Measurements from ENCODE around the gene CEACAM19.
"Not testable (repeated sequence)": the region's sequence is repeated elsewhere in the genome, so short reads cannot be mapped to it uniquely, and the experiment has no call there.

The CEACAM19 gene

DNA sequence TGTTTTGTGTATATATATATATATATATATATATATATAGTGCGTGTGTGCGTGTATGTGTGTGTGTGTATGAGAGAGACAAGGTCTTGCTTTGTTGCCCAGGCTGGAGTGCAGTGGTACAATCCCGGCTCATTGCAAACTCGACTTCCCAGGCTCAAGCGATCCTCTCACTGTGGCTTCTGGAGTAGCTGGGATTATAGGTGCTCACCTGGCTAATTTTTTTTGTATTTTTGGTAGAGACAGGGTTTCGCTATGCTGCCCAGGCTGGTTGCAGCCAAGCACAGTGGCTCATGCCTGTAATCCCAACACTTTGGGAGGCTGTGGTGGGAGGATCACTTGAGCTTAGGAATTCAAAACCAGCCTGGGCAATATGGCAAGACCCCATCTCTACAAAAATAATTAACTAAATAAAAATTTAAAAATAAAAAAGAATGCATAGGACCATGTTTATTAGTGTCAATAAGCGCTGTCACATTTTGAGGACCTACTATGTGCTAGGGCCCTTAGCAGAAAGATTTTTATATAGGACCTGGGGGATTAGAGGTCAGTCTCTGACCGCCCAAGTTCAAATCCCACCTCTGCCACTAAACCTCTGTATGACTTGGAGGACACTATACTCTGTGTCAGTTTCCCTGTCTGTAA lies 25.8 kb upstream of the CEACAM19 start:
- no peak for DNase-seq (ENCODE audit: low spot score)

DNA sequence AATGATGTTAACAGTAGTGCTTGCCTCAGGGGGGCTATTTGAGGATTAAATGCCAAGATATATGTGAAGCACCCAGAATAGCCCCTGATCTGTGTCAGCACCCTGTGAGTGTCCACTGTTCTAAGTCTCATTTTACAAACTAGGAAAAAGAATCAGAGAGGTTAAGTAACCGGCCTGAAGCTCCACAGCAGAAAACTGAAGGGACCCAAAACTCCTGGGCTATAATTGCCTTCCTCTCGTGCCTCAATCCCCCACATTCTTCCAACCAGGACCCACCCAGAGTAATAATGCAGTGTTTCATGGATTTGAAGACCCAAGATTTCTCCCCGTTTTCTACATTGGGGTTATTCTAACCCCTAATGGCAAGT lies 25.2 kb upstream of the CEACAM19 start:
- no peak for DNase-seq (ENCODE audit: low spot score)

DNA sequence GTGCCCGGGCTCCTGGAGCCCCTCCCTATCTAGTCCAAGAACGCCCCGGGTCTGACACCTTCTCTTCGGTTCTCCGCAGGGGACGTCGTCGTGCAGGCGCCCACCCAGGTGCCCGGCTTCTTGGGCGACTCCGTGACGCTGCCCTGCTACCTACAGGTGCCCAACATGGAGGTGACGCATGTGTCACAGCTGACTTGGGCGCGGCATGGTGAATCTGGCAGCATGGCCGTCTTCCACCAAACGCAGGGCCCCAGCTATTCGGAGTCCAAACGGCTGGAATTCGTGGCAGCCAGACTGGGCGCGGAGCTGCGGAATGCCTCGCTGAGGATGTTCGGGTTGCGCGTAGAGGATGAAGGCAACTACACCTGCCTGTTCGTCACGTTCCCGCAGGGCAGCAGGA lies 24.1 kb upstream of the CEACAM19 start:
- no peak for DNase-seq (ENCODE audit: low spot score)

DNA sequence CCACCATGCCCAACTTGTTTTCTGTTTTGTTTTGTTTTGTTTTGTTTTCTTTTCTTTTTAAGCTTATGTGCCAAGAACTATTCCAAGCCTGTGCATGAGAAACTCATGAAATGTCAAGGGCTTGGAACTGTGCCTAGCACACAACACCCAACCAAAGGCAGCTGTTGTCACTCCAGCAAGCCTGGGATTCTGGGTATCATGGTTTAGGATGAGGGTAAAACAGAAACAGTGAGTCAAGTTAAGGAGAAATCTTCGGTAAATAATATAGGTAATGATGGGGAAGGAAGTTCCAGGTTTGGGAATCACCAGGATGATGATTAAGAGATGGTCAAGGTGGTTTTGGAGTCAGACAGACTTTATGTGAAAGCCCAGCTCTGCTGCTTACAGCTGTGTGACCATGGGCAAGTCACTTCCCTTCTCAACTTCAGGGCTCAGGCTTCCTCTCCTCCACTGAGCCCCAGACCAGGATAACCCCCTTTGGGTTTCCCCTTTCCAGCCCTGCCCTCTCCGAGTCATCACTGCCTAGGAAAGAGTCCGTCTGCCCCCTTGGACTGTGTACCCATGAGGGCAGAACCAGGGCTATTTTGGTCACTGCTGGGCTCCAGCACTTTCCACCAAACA lies 22.5 kb upstream of the CEACAM19 start:
- no peak for DNase-seq (ENCODE audit: low spot score)

DNA sequence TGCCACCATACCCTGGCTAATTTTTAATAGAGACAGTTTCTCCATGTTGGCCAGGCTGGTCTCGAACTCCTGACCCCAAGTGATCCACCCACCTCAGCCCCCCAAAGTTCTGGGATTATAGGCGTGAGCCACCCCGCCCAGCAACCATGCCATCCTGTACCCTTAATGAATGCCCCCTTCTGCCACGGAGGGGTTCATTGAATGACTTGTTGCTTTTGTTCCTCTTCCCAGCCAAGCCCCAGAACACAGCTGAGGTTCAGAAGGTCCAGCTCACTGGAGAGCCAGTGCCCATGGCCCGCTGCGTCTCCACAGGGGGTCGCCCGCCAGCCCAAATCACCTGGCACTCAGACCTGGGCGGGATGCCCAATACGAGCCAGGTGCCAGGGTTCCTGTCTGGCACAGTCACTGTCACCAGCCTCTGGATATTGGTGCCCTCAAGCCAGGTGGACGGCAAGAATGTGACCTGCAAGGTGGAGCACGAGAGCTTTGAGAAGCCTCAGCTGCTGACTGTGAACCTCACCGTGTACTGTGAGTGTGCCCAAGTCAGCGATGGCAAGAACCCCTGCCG lies 21.6 kb upstream of the CEACAM19 start:
- no peak for DNase-seq (ENCODE audit: low spot score)

DNA sequence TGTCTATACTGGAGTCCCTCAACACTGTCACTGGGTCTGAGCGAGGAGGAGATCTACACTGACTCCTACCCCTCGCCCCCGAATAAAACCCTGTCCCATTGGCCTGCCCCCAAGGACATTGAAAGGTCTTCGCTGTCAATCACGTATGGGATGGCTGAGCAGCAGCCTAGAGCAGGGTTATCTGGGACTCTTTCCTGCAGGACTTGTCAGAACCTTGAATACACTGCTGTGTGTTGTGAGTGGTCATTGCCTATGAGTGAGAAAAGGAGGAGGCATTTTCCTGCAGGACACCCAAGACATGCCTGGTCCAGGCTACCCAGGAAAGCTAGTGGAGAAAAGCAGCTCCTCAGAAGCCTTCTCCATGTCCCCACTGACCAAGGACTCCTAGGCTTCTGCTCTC lies 17.9 kb upstream of the CEACAM19 start:
- DNase-seq (ENCODE audit: low spot score): no peak

DNA sequence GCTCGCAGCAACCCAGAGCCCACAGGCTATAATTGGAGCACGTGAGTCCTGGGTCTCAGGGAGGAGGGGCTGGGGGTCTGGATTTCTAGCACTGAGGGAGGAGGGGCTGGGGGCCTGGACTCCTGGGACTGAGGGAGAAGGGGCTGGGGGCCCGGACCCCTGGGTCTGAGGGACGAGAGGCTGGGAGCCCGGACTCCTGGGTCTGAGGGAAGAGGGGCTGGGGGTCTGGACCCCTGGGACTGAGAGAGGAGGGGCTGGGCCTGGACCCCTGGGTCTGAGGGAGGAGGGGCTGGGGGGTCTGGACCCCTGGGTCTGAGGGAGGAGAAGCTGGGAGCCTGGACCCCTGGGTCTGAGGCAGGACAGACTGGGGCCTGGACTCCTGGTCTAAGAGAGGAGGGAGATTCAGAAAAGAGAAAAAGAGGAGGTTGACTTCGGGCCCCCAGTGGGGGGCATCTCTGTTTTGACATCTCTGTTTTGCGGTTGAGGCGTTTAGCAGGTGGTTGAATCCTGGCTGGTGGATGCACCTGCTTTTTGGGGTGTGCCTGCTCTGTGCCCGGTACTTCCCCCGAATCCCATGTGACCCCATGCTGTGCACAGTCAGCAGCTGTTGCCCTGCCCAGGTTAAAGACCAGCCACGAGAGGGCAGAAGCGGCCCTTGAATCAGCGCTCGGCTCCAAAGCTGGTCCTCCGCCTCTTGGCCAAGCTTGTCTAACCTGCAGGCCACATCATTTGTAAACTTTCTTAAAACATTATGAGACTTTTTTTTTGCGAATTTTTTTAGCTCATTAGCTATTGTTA lies 17.1 kb upstream of the CEACAM19 start:
- peak; percentile 57 for DNase-seq (ENCODE audit: low spot score)

DNA sequence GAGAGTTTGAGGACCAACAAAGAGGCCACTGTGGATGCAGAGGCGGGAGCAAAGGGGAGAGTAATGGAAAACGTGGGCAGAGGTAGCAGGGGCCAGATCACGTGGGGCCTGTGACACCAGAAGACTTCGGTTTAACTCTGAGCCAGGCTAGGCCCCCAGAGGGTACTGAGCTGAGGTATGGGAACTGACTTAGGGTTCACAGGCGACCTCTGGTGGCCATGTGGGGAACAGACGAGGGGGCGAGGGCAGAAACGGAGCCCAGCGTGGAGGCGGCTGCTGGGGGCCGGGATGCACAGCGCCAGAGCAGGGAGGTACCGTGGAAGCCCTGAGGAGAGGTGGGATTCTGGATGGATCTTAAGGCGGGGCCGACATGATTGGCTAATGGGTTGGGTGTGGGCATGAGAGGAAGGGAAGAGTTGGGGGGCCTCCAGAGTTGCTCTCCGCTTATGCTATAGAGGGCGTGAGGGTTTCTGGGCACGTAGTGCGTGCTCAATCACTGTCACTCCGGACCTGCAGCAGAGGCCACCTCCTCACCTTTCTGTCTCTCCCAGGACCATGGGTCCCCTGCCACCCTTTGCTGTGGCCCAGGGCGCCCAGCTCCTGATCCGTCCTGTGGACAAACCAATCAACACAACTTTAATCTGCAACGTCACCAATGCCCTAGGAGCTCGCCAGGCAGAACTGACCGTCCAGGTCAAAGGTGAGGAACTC lies 13.9 kb upstream of the CEACAM19 start:
- peak; percentile 75 for DNase-seq (ENCODE audit: low spot score)

DNA sequence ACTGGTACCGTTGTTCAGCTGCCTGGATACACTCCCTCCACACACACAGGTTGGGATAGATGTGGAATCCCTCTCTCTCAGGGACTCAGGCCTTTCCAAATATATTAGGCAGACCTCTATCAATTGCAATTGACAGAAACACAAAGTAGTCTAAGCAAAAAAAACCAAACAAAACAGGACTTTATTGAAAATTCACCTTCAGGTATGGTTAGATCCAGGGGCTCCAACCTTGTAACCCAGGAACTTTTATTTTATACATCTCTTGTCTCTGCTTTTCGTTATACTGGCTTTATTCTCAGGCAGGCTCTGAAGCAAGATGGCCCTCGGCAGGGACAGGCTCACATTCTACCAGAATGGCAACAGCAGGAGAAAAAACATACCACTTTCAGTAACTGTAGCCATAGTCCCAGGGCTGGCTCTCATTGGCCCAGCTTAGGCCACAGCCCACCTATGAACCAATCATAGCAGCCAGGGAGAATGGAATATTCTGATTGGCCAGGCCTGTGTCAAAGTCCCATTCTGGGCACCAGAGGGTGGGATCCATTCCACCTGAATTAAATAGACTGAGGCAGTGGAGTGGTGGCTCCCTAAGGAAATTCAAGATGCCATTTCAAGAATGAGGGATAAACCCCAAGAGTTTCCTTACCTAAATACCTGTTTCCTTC lies 13.1 kb upstream of the CEACAM19 start:
- no peak for DNase-seq (ENCODE audit: low spot score)

DNA sequence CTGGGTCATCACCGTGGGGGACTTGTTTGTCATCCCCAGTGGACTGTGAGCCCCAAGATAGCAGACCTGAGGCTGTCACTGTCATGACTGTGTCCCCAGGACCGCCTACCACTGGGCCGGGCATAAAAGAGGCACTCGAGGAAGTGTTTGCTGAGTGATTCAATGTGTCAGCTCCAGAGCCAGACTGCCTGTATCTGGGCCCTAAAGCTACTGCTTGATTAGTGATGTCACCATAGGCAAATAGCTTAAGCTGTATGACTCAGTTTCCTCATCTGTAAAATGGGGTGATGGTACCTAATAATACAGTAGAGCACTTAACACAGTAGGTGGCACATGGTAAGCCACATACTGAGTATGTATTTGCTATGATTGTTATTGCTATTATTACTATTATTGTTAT lies 11.2 kb upstream of the CEACAM19 start:
- DNase-seq (ENCODE audit: low spot score): no peak

DNA sequence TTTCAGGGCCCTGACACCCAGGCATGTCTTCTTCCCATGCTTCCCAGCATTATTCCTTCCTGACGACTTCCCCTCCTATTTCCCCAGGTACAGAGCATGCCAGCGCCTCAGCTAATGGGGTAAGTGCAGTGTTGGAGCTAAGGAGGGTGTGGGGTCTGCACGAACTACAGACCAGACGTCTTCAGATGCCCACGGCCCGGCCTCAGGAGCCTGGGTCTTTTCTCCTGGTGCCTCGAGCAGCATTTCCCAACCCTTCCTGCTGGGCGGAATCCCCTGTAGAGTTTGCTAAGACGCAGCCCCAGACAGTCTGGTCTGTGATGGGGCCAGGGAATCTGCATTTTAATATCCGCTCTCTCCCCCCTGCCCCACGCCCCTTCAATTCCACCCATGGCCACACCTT lies 10.1 kb upstream of the CEACAM19 start:
- DNase-seq (ENCODE audit: low spot score): no peak

DNA sequence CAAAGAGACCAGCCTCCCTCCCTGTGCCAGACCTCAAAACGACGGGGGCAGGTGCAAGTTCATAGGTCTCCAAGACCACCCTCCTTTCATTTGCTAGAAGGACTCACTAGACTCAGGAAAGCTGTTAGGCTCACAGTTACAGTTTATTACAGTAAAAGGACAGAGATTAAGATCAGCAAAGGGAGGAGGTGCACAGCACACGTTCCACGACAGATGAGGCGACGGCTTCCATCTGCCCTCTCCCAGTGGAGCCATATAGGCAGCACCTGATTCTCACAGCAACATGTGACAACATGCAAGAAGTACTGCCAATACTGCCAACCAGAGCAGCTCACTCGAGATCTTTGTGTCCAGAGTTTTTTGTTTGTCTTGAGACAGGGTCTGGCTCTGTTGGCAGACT lies 9.4 kb upstream of the CEACAM19 start:
- no peak for DNase-seq (ENCODE audit: low spot score)

DNA sequence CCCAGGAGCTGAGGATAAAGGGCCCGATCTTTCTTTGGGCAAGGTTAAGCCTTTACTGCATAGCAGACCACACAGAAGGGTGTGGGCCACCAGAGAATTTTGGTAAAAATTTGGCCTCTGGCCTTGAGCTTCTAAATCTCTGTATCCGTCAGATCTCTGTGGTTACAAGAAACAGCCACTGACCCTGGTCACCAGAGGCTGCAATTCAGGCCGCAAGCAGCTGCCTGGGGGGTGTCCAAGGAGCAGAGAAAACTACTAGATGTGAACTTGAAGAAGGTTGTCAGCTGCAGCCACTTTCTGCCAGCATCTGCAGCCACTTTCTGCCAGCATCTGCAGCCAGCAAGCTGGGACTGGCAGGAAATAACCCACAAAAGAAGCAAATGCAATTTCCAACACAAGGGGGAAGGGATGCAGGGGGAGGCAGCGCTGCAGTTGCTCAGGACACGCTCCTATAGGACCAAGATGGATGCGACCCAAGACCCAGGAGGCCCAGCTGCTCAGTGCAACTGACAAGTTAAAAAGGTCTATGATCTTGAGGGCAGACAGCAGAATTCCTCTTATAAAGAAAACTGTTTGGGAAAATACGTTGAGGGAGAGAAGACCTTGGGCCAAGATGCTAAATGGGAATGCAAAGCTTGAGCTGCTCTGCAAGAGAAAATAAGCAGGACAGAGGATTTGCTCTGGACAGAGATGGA lies 8.4 kb upstream of the CEACAM19 start:
- DNase-seq (ENCODE audit: low spot score): no peak

DNA sequence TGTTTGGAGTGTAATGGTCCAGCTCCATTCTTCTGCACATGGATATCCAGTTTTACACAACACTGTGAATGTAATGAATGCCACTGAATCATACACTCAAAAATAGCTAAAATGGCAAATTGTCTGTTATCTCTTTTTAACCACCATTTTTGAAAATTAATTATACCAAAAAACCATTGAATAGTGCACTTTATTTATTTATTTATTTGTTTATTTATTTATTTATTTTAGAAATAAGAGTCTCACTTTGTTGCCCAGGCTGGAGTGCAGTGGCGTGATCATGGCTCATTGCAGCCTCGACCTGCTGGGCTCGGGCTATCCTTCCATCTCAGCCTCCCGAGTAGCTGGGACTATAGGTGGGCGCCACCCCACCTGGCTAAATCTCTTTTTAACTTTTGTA lies 7.3 kb upstream of the CEACAM19 start:
- no peak for DNase-seq (ENCODE audit: low spot score)

DNA sequence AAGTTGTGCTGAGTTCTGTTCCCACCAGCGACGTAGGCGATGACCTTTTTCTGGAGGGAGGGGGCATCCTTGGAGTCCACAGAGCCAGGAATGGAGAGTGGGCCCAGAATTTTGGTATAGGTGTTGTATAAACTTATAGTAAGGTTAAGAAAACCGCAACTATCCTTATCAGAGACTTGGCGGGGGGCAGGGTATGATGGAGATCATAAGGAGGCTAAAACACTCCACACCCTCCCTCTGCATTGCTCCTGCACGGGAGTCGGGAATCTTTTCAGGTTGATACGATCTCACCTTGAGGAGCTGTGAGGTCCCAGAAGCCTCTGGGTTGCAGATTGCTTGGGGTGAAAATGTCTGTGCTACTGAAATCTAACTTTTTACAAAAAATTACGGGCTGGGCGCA lies 6.3 kb upstream of the CEACAM19 start:
- no peak for DNase-seq (ENCODE audit: low spot score)

DNA sequence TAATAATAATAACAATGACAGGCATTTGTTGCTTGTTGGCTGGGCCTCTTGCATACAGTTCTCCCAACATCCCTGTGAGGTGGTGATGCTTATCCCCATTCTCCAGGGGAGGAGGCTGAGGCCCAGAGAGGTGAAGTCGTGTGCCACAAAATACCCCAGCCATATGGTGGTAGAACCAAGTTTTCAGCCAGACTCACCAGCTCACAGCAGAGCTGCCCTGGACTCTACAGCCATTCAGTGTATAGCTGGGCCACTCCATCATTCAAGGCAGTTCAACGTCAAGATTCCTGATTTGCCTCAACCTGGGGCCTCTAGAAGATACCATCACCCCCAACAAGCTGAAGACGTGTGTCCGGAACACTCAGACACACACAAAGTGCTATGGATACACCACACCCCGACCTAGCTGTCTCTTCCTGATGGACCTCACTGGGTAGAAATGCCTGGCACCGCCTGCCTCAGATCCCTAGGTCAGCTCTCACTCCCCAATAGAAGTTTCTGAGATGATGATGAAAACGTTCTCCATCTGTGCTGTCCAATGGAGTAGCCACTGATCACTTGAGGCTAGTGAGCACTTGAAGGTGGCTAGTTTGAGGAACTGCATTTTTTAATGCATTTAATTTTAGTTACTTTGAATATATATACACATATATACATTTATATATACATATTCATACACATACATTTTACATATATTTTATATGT lies 4.3 kb upstream of the CEACAM19 start:
- DNase-seq (ENCODE audit: low spot score): no peak

DNA sequence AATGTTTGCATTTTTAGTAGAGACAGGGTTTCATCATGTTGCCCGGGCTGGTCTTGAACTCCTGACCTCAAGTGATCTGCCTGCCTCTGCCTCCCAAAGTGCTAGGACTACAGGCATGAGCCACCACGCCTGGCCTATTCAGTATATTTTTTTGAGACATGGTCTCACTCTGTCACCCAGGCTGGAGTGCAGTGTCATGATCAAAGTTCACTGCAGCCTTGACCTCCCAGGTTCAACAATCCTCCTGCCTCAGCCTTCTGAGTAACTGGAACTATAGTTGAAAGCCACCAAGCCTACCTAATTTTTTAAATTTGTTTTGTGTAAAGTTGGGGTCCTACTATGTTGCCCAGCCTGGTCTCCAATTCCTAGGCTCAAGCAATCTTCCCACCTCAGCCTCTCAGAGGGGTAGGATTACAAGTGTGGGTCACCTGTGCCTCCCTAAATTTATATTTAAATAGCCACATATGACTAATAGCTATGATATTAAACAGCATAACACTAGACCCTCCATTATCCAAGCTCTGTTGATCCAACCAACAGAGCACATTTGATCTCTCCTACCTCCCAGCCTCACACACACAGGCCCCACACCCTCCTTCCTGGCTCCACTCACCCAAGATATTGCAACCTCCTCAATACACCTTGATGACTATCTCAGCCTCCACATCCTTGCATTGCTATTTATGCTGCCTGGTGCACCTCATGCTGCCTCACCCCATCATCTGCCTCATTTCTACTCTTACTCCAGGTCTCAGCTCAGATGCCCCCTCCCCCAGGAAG lies 2.1 kb upstream of the CEACAM19 start:
- DNase-seq (ENCODE audit: low spot score): no peak

DNA sequence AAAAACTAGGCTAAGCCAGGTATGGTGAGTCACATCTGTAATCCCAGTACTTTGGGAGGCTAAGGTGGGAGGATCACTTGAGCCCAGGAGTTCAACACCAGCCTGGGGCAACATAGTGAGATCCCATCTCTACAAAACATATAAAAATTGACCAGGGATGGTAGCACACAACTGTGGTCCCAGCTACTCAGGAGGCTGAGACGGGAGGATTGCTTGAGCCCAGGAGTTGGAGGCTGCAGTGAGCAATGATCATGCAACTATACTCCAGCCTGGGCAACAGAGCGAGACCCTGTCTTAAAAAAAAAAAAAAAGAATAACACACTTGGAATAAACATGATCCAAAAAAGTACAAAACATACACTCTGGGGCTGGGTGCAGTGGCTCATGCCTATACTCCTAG lies 1.3 kb upstream of the CEACAM19 start:
- DNase-seq (ENCODE audit: low spot score): not testable (repeated sequence)

DNA sequence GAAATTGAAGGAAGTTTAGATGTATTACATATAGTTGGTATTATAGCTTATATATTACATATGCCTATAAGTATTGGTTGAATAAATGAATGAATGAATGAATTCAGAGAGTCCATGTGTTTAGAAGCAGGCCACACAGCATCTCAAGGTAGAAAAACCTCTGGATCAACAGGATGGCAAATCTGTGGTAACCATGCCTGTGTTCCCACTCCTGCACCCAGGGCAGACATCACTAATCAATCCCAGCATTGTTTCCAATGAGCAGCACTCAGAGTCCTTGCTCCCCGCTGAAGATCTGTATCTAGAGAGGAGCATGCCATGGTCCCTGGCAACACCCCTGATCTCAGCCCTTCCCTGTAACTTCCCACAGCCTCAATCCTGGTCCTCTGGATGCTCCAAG lies 944 bp downstream of the CEACAM19 start:
- no peak for DNase-seq (ENCODE audit: low spot score)

DNA sequence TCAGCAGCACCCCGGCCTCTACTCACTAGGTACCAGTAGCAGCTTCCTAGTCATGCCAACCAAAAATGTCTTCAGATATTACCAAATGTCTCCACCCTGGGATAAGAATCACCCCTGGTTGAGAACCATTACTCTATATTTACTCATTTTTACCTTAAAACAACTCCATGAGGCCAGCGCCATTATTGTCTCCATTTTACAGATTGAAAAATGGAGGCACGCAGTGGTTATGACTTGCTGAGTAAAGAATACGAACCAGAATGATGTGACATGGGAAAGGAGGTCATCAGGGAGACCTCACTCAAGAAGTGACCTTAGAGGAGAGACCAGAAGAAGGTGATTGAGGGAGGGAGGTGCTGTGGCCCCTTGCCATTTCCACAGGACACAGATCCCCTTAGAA lies 2.2 kb downstream of the CEACAM19 start:
- DNase-seq (ENCODE audit: low spot score): no peak

Data from HuH-7.5 (cell line).